SU-DHL-6 (cell line): Measurements from ENCODE around the gene DLG1.
"Not testable (repeated sequence)": the region's sequence is repeated elsewhere in the genome, so short reads cannot be mapped to it uniquely, and the experiment has no call there.

Experiments
- H2AFZ ChIP-seq: fragments of 200-600 bp; sonication (generic); 2 replicates; pipeline ENCODE4 v1.6.1; 2014; ENCODE audit warnings: low read depth, mild to moderate bottlenecking, moderate library complexity, mixed read lengths, antibody characterized with exemption, low read length; ENCODE audit not compliant: severe bottlenecking
- H3F3A ChIP-seq: fragments of 200-600 bp; shearing (Covaris generic); 2 replicates; pipeline ENCODE4 v1.6.0; 2016; ENCODE audit warnings: antibody characterized with exemption, mild to moderate bottlenecking; ENCODE audit not compliant: insufficient read depth
- H3K27ac ChIP-seq: fragments of 200-600 bp; sonication (generic); 2 replicates; pipeline ENCODE4 v1.5.1; 2016; ENCODE audit warnings: low read depth, mild to moderate bottlenecking, low read length, moderate library complexity, mixed read lengths
- H3K27me3 ChIP-seq: fragments of 200-600 bp; sonication (generic), shearing (Covaris generic); 2 replicates; pipeline ENCODE4 v1.6.0; 2014; ENCODE audit warnings: mild to moderate bottlenecking, low read length
- H3K36me3 ChIP-seq: fragments of 200-600 bp; sonication (generic); 2 replicates; pipeline ENCODE4 v1.6.1; 2014; ENCODE audit warnings: mild to moderate bottlenecking, low read length, mixed read lengths
- H3K4me2 ChIP-seq: fragments of 300-600, 200-600 bp; shearing (Covaris generic), sonication (generic); 2 replicates; pipeline ENCODE4 v1.6.0; 2014; ENCODE audit warnings: low read length, low read depth, mild to moderate bottlenecking; ENCODE audit not compliant: poor library complexity, severe bottlenecking
- H3K4me3 ChIP-seq: fragments of 200-600 bp; sonication (generic); 2 replicates; pipeline ENCODE4 v1.5.1; 2014; ENCODE audit warnings: antibody characterized with exemption, low read length, mild to moderate bottlenecking, mixed read lengths; ENCODE audit not compliant: insufficient read depth, poor library complexity, severe bottlenecking
- H3K79me2 ChIP-seq: fragments of 200-600 bp; sonication (generic); 2 replicates; pipeline ENCODE4 v1.6.1; 2014; ENCODE audit warnings: mild to moderate bottlenecking, low read length, moderate library complexity; ENCODE audit not compliant: insufficient read depth
- H3K9ac ChIP-seq: fragments of 200-600 bp; sonication (generic); 2 replicates; pipeline ENCODE4 v1.7.0; 2014; ENCODE audit warnings: mild to moderate bottlenecking, low read length
- H3K9me2 ChIP-seq: fragments of 200-600 bp; sonication (generic); replicated peaks from 2 replicates; pipeline ENCODE4 v1.6.1; 2014; ENCODE audit warnings: low read length; ENCODE audit not compliant: insufficient read depth
- H3K9me3 ChIP-seq: fragments of 200-600 bp; sonication (generic); 2 replicates; pipeline ENCODE4 v1.6.1; 2014; ENCODE audit warnings: low read length, mixed read lengths; ENCODE audit not compliant: insufficient read depth
- H4K20me1 ChIP-seq: fragments of 200-600 bp; sonication (generic); 2 replicates; pipeline ENCODE4 v1.6.1; 2014; ENCODE audit warnings: low read depth, mild to moderate bottlenecking, antibody characterized with exemption, low read length, moderate library complexity, mixed read lengths
- EZH2phosphoT487 ChIP-seq: fragments of 200-600 bp; sonication (generic), shearing (Covaris generic); conservative IDR thresholded peaks from 2 replicates; pipeline ENCODE4 v1.6.1; 2018; ENCODE audit warnings: mild to moderate bottlenecking, antibody characterized with exemption, low read length, moderate library complexity, mixed read lengths
- TF ChIP-seq, protein P1 (sequence below): fragments of 200-600 bp; sonication (generic); IDR thresholded peaks from one replicate; pipeline ENCODE4 v1.5.1; 2017; ENCODE audit warnings: antibody characterized with exemption, mild to moderate bottlenecking, low read length, moderate library complexity; ENCODE audit not compliant: insufficient read depth, poor library complexity, severe bottlenecking

The DLG1 gene

DNA sequence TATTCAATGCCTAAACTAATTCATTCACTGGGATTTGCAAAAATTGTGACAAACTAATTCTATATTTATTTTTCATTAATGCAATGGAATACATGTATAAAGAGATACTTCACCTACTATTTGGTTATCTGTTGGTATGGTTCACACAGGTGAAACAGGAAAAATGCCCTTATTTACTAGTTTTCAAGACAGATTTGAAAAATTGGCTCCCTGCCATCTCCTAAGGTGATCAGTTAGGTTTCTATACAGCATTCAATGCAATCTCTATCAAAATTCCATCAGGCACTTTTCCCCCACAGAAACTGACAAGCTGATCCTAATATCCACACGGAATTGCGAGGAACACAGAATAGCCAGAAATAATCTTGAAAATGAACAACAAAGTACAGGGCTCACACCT is 101.1 kb downstream of the DLG1 start:
- TF ChIP-seq, protein P1, sequence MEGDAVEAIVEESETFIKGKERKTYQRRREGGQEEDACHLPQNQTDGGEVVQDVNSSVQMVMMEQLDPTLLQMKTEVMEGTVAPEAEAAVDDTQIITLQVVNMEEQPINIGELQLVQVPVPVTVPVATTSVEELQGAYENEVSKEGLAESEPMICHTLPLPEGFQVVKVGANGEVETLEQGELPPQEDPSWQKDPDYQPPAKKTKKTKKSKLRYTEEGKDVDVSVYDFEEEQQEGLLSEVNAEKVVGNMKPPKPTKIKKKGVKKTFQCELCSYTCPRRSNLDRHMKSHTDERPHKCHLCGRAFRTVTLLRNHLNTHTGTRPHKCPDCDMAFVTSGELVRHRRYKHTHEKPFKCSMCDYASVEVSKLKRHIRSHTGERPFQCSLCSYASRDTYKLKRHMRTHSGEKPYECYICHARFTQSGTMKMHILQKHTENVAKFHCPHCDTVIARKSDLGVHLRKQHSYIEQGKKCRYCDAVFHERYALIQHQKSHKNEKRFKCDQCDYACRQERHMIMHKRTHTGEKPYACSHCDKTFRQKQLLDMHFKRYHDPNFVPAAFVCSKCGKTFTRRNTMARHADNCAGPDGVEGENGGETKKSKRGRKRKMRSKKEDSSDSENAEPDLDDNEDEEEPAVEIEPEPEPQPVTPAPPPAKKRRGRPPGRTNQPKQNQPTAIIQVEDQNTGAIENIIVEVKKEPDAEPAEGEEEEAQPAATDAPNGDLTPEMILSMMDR, result no peak
- TF ChIP-seq EZH2phosphoT487, result no peak
- peaks cover 7% of the 10 kb centered on the region for H3F3A ChIP-seq
- H4K20me1 ChIP-seq, result no peaks in the 10 kb centered on the region; the same call in 1 of the 2 replicates

GRCh38 chr3:197196192-197196591 is 102.2 kb downstream of the DLG1 start:
- Histone ChIP-seq H3K27me3 (no peaks in the 10 kb centered on the region), H4K20me1 (no peaks in the 10 kb centered on the region; the same call in 1 of the 2 replicates), H3K36me3 (no peaks in the 10 kb centered on the region; the same call in 1 of the 2 replicates), H3F3A (peaks cover 16% of the 10 kb centered on the region), H3K27ac (no peak overlapping the region), H3K4me2 (no peak overlapping the region), H3K9ac (no peak overlapping the region), H3K4me3 (no peak overlapping the region), H2AFZ (no peak overlapping the region), H3K79me2 (peaks cover 73% of the 10 kb centered on the region), H3K9me3 (no peaks in the 10 kb centered on the region), H3K9me2 (no peaks in the 10 kb centered on the region)
- TF ChIP-seq EZH2phosphoT487, result no peak
- TF ChIP-seq, protein P1, result no peak

More for the DNA sequence above, 101.1 kb downstream of the DLG1 start:
- Histone ChIP-seq H3K9me2 (no peaks in the 10 kb centered on the region), H3K9ac (no peak overlapping the region), H3K36me3 (no peaks in the 10 kb centered on the region), H3K4me2 (no peak overlapping the region), H3K27ac (no peak overlapping the region), H3K79me2 (peaks cover 80% of the 10 kb centered on the region), H3K27me3 (no peaks in the 10 kb centered on the region), H2AFZ (no peak overlapping the region), H3K9me3 (no peaks in the 10 kb centered on the region), H3K4me3 (no peak overlapping the region)

GRCh38 chr3:197195326-197195725 is 103.1 kb downstream of the DLG1 start:
- no peak overlapping the region for H2AFZ ChIP-seq
- peaks cover 65% of the 10 kb centered on the region for H3K79me2 ChIP-seq
- no peaks in the 10 kb centered on the region for H3K9me2 ChIP-seq
- H3K27me3 ChIP-seq, result no peaks in the 10 kb centered on the region
- no peak for TF ChIP-seq EZH2phosphoT487
- TF ChIP-seq, protein P1, result no peak
- H3K9ac ChIP-seq, result no peak overlapping the region
- H3K9me3 ChIP-seq, result no peaks in the 10 kb centered on the region
- H3K36me3 ChIP-seq, result no peaks in the 10 kb centered on the region; the same call in 1 of the 2 replicates
- H3K4me2 ChIP-seq, result no peak overlapping the region
- H3K4me3 ChIP-seq, result no peak overlapping the region
- no peaks in the 10 kb centered on the region; the same call in 1 of the 2 replicates for H4K20me1 ChIP-seq
- peaks cover 16% of the 10 kb centered on the region for H3F3A ChIP-seq
- no peak overlapping the region for H3K27ac ChIP-seq

DNA sequence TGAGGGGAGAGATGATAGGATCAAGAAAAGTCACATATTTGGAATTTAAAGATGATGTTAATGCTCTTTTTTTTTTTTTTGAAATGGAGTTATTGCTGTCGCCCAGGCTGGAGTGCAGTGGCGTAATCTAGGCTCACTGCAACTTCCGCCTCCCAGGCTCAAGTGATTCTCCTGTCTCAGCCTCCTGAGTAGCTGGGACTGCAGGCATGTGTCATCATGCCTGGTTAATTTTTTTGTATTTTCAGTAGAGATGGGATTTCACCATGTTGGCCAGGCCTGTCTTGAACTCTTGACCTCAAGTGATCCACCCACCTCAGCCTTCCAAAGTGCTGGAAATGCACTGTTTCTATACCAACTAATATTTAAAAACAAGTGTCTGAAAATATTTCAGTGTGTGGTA is 104.7 kb downstream of the DLG1 start:
- not testable (repeated sequence) for H2AFZ ChIP-seq, H3K9me3 ChIP-seq, H3K27me3 ChIP-seq, H3K9ac ChIP-seq, H3K9me2 ChIP-seq, H3K4me3 ChIP-seq, H3K27ac ChIP-seq, H4K20me1 ChIP-seq, H3K36me3 ChIP-seq, H3K4me2 ChIP-seq
- peaks cover 21% of the 10 kb centered on the region; the same call in 1 of the 2 replicates for H3F3A ChIP-seq
- peaks cover 56% of the 10 kb centered on the region for H3K79me2 ChIP-seq
